Measurements from ENCODE around the gene QSOX1.

- TF ChIP-seq CTCF (IDR thresholded peaks at IDR 0.05) (no peak), POLR2A (IDR thresholded peaks at IDR 0.05) (no peak)
Measured at GRCh38 chr1:180195916-180196315, 41.2 kb downstream of the QSOX1 start.

Data from Peyer's patch (tissue), 4 donors.